HG03432 (cell line): ENCODE measurements around the gene PSMC3IP.
A peak's percentile ranks its signal among the peaks of the same experiment; 100 is the strongest.
"Not testable (repeated sequence)": the region's sequence is repeated elsewhere in the genome, so short reads cannot be mapped to it uniquely, and the experiment has no call there.

Experiments
- ATAC-seq: cut with Tn5 transposase; IDR thresholded peaks from one replicate; pipeline ENCODE4 v1.9.1; 2021; ENCODE audit warnings: mild to moderate bottlenecking, moderate library complexity; ENCODE audit not compliant: unreplicated experiment

Gene PSMC3IP

DNA sequence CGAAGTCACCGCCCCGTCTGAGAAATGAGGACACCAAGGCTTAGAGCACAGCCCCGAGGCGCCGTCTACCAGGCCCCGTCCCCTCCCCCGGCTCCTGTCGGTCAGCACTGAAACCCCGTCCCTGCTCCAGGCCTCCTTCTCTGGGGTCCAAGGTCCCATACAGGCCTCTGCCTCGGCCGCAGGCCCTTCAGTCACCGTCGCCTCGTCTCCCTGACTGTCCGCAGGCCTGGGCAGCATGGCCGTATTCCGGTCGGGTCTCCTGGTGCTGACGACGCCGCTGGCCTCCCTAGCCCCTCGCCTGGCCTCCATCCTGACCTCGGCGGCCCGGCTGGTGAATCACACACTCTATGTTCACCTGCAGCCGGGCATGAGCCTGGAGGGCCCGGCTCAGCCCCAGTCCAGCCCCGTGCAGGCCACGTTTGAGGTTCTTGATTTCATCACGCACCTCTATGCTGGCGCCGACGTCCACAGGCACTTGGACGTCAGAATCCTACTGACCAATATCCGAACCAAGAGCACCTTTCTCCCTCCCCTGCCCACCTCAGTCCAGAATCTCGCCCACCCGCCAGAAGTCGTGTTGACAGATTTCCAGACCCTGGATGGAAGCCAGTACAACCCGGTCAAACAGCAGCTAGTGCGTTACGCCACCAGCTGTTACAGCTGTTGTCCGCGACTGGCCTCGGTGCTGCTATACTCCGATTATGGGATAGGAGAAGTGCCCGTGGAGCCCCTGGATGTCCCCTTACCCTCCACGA lies 15.0 kb downstream of the PSMC3IP start:
- no peak for ATAC-seq

DNA sequence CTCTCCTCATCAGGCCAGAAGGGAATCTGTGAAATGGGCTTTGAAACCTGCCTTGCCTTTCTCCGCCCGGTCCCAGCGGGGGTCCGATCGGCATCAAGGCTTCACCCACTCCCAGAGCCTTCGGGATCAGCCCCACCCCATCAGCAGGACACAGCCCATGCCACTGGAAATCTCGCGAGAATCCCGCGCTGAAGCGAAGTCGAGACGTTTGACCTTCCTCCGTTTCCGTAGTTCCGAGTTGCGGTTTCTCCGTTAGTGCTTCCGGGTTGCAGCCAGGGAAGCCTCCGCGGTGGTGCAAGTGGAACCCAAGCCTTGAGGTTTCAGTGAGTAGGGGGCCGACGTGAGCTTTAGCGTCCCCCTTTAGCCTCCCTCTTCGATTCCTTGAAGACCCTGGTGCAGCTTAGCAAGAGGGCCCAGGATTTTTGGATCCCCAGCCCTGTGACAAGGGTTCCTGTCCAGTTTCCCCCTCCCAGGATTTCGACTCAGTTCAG lies 15.6 kb downstream of the PSMC3IP start, which contains the start of gene COASY:
Gene COASY, plus strand, starts transcription at position 252 of the 491 bp plus-strand sequence. CDS start 475 bp downstream, outside the sequence.
- ATAC-seq, result peak; percentile 50

DNA sequence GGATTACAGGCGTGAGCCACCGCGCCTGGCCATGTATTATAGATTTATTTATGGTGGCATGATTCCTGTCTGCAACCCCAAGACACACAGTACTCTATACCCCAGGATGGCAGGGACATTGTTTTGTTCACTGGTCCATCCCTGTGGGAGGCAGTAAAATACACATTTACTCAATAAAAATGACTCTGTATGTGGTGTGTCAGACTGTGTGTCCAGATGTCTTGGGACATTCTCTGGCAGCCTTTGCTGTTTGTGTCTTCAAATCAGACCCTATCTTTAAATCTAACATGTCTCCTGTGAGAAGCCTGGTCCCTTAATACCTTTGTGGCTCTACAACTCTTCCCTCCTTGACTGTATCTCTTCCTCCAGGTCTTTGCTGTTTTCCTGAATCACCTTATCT lies 17.3 kb downstream of the PSMC3IP start:
- no peak for ATAC-seq

DNA sequence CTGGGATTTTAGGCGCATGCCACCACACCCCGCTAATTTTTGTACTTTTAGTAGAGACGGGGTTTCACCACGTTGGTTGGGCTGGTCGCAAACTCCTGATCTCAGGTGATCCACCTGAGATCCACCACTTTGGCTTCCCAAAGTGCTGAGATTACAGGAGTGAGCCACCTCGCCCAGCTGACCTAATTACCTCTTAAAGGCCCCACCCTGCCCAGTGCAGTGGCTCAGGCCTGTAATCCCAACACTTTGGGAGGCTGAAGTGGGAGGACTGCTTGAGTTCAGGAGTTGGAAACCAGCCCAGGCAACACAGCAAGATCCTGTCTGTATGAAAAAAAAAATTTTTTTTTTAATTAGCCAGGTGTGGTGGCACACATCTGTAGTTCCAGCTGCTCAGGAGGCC lies 18.5 kb downstream of the PSMC3IP start:
- no peak for ATAC-seq

DNA sequence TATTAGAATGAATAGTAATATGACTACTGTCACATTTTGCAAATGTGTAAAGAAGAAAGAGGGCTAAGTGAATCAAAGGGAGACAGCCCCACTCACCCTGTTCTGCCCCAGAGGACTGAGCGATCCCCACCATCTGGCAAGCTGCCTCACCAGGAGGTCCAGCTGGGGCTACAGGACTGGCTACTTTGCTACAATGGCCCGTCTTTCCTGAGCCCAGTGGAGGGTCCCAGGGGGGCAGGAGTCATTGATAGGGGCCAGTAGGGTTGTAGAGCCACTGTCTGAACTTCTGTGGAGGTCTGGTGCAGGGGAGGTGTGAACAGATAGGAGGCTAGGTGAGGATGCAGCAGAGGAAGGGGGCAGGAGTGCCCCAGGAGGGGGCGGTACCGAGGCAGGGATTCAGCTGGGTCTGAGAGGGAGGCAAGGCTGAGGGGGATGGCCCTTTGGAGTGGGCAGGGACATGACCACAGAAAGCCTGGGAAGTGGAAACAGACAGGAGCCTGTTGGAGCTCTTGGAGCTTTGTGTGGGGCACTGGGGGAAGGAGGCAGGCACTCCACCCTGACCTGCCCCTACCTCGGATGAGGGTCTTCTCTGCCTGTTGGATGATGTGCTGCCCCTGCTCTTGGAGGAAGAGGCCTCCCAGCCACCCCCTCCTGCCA lies 21.4 kb downstream of the PSMC3IP start:
- ATAC-seq, result not testable (repeated sequence)

DNA sequence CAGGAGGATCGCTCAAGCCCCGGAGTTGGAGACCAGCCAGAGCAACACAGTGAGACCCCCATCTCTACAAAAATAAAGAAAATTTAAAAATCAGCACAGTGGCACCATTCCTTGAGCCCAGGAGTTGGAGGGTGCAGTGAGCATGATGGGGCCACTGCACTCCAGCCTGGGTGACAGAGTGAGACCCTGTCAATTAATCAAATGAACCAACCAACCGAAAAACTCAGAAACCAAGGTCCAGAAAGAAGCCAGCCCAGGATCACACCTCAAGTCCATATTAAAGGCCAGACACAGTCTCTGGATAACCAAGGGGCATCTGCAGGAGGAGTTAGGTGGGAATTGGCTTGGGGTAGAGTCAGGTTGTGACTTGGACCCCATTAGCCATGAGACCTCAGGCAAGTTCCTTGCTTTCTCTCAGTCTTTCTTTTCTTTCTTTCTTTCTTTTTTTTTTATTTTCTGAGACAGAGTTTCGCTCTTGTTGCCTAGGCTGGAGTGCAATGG lies 22.4 kb downstream of the PSMC3IP start:
- ATAC-seq, result no peak

DNA sequence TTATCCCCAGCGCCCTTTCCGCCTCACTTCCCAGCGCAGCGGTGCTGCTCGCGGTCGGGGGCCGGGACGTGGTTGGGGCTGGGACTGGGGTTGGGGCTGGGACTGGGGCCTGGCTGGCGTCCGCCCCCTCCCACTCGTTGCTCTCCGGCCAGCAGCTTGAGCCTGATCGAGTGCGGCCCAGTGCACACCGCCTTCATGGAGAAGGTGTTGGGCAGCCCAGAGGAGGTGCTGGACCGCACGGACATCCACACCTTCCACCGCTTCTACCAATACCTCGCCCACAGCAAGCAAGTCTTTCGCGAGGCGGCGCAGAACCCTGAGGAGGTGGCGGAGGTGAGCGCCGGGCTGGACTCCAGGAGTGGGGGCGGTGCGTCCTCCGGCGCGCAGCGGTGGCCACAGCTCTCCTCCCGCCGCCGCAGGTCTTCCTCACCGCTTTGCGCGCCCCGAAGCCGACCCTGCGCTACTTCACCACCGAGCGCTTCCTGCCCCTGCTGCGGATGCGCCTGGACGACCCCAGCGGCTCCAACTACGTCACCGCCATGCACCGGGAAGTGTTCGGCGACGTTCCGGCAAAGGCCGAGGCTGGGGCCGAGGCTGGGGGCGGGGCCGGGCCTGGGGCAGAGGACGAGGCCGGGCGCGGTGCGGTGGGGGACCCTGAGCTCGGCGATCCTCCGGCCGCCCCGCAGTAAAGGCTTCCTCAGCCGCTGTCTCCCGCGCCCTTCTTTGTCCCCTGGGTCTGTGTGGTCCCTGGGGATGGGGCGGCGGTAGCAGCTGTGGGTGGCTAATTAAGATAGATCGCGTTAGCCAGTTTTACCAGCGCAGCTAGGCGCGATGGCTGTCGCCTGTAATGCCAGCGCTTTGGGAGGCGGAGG lies 23.0 kb downstream of the PSMC3IP start:
- ATAC-seq, result peak; percentile 85

DNA sequence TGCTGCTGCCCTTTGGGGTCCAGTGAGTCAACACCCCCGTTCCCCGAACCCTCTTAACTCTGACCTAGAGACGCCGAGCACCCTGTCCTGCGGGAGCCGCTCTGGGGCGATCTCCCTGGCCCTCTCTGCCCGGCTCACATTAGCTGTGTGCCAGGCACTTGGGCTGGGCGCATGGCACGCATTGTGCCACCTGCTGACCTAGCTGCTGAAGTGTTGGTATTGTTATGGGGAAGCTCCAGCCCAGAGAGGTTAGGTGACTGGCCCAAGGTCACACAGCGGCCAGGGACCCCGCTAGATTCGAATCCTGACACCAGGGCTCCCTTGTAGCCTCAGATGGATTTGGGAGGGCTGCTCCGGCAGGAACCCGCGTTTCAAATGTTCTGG lies 23.7 kb downstream of the PSMC3IP start:
- no peak for ATAC-seq

DNA sequence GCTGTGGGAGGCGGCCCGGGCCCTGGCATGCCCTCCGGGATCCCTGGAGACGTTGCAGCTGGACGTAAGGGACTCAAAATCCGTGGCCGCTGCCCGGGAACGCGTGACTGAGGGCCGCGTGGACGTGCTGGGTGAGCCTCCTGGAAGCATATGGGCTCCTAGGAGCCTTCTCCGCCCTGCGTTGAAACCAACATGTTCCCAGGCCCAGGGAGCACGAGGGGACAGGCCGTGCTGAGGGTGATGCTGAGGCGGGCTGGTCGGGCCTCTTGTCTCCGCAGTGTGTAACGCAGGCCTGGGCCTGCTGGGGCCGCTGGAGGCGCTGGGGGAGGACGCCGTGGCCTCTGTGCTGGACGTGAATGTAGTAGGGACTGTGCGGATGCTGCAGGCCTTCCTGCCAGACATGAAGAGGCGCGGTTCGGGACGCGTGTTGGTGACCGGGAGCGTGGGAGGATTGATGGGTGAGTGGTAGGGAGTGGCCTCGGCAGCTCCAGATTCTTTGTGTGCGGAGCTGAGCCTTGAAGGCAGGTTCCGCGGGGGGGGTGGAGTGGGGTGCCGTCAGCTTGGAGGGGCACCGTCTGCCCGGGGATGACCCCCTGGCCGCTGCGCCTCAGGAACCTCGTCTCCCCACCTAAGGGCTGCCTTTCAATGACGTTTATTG lies 24.2 kb downstream of the PSMC3IP start:
- no peak for ATAC-seq

DNA sequence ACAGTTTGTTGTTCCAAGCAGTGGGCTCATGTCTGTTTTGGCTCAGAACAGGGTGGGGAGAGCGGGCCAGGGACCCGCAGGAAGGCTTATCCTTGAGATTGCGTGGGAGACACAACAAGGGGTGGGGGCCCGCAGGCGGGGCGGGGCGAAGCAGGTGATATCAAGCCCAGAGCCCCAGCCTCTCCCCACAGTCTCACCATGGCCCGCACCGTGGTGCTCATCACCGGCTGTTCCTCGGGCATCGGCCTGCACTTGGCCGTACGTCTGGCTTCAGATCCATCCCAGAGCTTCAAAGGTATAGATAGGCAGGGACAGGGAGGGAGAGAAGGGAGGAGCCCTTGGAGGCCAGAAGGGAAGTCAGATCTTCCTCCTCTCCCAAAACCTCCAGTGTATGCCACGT lies 24.8 kb downstream of the PSMC3IP start, which contains the start of gene HSD17B1:
Gene HSD17B1, plus strand, starts transcription at position 188 of the 400 bp plus-strand sequence. Its CDS starts 11 bp downstream, at position 199.
- ATAC-seq, result not testable (repeated sequence)

DNA sequence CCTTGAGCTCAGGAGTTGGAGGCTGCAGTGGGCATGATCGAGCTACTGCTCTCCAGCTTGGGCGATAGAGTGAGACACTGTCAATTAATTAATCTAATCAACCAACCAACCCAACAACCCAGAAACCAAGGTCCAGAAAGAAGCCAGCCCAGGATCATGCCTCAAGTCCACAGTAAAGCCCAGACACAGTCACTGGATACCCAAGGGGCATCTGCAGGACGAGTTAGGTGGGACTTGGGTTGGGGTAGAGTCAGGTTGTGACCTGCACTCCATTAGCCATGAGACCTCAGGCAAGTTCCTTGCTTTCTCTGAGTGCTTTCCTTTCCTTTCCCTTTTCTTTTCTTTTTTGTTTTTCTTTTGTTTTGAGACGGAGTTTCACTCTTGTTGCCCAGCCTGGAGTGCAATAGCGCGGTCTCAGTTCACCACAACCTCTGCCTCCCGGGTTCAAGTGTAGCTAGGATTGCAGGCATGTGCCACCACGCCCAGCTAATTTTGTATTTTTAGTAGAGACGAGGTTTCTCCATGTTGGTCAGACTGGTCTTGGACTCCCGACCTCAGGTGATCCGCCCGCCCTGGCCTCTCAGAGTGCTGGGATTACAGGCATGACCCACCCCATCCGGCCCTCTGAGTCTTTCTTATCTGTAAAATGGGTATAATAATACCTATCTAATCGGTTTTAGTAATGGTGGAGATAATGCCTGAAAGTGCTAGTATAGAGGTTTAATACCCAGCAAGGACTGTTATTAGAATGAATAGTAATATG lies 28.4 kb downstream of the PSMC3IP start:
- no peak for ATAC-seq

DNA sequence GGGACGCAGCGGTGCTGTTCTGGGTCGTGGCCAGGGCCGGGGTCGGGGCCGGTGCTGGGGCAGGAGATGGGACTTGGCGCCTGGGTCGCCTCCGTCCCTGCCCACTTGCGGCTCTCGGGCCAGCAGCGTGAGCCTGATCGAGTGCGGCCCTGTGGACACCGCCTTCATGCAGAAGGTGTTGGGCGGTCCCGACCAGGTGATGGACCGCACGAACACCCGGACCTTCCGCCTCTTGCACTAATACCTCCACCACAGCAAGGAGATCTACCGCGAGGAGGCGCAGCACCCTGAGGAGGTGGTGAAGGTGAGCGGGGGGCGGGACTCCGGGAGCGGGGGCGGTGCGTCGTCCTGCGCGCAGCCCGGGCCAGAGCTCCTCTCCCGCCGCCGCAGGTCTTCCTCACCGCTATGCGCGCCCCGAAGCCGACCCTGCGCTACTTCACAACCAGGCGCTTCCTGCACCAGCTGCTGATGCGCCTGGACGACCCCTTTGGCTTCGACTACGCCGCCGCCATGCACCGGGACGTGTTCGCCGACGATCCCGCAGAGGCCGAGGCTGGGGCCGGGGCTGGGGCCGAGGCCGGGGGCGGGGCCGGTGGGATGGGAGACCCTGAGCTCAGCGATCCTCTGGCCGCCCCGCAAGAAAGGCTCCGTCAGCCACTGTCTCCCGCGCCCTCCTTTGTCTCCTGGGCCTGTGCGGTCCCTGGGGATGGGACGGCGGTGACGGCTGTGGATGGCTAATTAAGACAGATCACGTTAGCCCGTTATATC lies 29.3 kb downstream of the PSMC3IP start:
- peak; percentile 65 for ATAC-seq

DNA sequence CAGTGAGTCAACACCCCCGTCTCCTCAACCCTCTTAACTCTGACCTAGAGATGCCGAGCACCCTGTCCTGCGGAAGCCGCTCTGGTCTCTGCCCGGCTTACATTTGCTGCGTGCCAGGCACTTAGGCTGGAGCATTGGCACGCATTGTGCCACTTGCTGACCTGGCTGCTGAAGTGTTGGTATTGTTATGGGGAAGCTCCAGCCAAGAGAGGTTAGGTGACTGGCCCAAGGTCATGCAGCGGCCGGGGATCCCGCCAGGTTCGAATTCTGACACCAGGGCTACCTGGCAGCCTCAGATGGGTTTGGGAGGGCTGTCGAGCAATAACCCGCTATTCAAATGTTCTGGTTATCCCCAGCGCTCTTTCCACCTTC lies 29.8 kb downstream of the PSMC3IP start:
- no peak for ATAC-seq

DNA sequence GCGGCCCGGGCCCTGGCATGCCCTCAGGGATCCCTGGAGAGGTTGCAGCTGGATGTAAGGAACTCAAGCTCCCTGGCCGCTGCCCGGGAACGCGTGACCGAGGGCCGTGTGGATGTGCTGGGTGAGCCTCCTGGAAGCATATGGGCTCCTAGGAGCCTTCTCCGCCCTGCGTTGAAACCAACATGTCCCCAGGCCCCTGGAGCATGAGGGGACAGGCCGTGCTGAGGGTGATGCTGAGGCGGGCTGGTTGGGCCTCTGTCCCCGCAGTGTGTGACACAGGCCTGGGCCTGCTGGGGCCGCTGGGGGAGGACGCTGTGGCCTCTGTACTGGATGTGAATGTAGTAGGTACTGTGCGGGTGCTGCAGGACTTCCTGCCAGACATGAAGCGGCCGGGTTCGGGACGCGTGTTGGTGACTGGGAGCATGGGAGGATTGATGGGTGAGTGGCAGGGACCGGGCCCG lies 30.5 kb downstream of the PSMC3IP start:
- ATAC-seq, result no peak

DNA sequence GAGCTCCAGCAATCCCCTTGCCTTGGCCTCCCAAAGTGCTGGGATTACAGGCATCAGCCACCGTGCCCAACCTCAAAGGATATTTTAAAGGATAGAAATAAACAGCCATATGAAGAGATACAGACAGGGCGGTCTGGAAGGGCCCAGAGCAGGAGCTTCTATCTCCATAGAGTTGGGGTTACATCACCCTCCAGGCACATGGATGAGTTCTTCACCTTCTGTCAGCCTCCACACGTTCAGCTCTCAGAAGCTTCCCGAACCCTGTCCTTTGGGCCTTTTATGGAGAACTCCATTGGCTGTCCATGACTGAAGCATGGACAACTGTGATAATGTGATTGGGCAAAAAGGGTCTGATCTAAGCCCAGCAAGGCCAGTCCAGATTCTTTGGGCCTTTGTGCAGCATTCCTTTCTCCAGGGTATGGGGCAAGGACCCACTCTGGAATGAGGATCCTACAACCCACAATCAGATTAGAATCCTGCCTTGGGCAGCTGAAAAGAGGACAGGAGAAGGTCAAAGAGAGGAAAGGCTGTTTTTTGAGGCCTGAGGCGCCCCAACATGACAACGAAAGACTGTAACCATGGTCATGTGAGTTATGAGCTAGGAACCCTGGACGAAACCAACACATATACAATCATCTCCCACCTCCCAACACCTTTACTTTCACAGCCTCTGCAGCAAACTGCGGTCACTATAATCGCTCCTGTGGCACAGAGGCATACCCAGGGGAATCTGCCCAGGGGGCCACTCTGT lies 31.6 kb downstream of the PSMC3IP start:
- not testable (repeated sequence) for ATAC-seq

DNA sequence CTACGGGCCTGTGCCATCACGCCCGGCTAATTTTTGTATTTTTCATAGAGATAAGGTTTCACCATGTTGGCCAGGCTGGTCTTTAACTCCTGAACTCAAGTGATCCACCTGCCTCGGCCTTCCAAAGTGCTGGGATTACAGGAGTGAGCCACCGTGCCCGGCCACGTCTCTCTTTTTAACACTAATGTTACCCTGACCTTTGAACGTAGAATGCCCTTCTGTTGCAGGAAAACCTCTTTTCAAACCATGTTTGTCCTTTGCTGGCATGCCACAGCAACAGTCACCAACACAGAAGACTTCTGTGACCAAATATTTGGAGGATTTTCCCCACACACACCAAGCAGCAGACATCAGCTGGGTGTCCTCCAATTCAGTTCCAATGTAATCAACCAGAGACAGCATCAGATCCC lies 32.6 kb downstream of the PSMC3IP start:
- no peak for ATAC-seq

DNA sequence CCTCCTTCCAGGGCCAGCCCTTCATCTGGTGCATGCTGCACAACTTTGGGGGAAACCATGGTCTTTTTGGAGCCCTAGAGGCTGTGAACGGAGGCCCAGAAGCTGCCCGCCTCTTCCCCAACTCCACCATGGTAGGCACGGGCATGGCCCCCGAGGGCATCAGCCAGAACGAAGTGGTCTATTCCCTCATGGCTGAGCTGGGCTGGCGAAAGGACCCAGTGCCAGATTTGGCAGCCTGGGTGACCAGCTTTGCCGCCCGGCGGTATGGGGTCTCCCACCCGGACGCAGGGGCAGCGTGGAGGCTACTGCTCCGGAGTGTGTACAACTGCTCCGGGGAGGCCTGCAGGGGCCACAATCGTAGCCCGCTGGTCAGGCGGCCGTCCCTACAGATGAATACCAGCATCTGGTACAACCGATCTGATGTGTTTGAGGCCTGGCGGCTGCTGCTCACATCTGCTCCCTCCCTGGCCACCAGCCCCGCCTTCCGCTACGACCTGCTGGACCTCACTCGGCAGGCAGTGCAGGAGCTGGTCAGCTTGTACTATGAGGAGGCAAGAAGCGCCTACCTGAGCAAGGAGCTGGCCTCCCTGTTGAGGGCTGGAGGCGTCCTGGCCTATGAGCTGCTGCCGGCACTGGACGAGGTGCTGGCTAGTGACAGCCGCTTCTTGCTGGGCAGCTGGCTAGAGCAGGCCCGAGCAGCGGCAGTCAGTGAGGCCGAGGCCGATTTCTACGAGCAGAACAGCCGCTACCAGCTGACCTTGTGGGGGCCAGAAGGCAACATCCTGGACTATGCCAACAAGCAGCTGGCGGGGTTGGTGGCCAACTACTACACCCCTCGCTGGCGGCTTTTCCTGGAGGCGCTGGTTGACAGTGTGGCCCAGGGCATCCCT lies 34.1 kb downstream of the PSMC3IP start:
- ATAC-seq, result no peak
